ENCODE measurements around the gene MPIG6B. TPM values are rescaled to one million over a fixed set of nuclear protein-coding genes. Genes with fewer than 3 reads are reported as not detected.

MPIG6B gene
- total RNA-seq, 1 experiment from 2014 or later: not detected

DNA sequence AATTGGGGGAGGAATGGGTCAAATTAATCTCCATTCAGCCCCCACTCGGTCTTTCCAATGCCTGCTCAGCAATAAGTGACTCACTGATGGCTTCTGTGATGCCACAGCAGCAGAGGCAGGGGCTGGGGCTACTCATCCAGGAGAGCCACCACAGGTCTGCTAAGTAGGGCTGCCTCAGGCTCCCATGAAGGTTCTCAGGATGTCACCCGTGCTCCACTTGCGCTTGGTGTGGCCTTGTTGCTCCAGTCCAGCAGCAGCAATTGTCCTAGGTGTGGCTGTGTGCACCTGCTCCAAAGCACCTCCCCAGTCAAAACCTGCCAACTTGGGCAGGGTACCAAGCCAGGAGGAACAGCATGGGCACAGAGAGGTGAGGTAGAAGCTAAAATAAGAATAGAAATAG is 1.0 kb upstream of the MPIG6B start:
- no peak overlapping the region for H4K8ac ChIP-seq (replicated peaks; ENCODE audit: insufficient read length, low read depth, low read length)
- WGBS (ENCODE audit: extremely low coverage, insufficient read length, low lambda C conversion rate): no CpG with 5 or more reads among the region's 3 CpGs
- TF ChIP-seq, protein P1, sequence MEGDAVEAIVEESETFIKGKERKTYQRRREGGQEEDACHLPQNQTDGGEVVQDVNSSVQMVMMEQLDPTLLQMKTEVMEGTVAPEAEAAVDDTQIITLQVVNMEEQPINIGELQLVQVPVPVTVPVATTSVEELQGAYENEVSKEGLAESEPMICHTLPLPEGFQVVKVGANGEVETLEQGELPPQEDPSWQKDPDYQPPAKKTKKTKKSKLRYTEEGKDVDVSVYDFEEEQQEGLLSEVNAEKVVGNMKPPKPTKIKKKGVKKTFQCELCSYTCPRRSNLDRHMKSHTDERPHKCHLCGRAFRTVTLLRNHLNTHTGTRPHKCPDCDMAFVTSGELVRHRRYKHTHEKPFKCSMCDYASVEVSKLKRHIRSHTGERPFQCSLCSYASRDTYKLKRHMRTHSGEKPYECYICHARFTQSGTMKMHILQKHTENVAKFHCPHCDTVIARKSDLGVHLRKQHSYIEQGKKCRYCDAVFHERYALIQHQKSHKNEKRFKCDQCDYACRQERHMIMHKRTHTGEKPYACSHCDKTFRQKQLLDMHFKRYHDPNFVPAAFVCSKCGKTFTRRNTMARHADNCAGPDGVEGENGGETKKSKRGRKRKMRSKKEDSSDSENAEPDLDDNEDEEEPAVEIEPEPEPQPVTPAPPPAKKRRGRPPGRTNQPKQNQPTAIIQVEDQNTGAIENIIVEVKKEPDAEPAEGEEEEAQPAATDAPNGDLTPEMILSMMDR (conservative IDR thresholded peaks at IDR 0.05): no peak
- no peaks in the 10 kb centered on the region for H3K27me3 Mint-ChIP-seq (ENCODE audit: low read depth)
- H3K9ac ChIP-seq (ENCODE audit: extremely low read depth, insufficient read length, low read length): no peak overlapping the region
- no peak overlapping the region for H3K14ac ChIP-seq (ENCODE audit: insufficient read depth, low read length)
- H2AK5ac ChIP-seq (ENCODE audit: insufficient read length, low read length): no peak overlapping the region
- DNase-seq: no peak
- no peak overlapping the region for H2BK12ac ChIP-seq (ENCODE audit: insufficient read length, low read depth, low read length)
- H3K23ac ChIP-seq (ENCODE audit: insufficient read length, low read depth, low read length): no peak overlapping the region
- no peak overlapping the region for H3K18ac ChIP-seq (ENCODE audit: insufficient read length, low read depth, low read length)
- no peaks in the 10 kb centered on the region for H3K23me2 ChIP-seq (ENCODE audit: insufficient read length, low read depth, low read length, poor library complexity, severe bottlenecking)
- no peaks in the 10 kb centered on the region for H3K9me3 Mint-ChIP-seq
- H3K9me3 ChIP-seq (ENCODE audit: control insufficient read depth, low read depth, low read length): no peaks in the 10 kb centered on the region
- no peak overlapping the region for H2BK5ac ChIP-seq (ENCODE audit: insufficient read length, low read length)
- no peaks in the 10 kb centered on the region for H3K79me1 ChIP-seq (ENCODE audit: insufficient read depth, low read depth, low read length, poor library complexity, severe bottlenecking)
- no peaks in the 10 kb centered on the region for H3K27me3 ChIP-seq (ENCODE audit: insufficient read depth, low read length)
- H3K27ac ChIP-seq (ENCODE audit: insufficient read length, low read depth, low read length): no peak overlapping the region
- no peak overlapping the region for H3T11ph ChIP-seq (ENCODE audit: low read length)
- H3K4me2 ChIP-seq (ENCODE audit: insufficient read depth, insufficient read length, low read length): no peak overlapping the region
- H2BK15ac ChIP-seq (ENCODE audit: low read depth, low read length): no peak overlapping the region
- no peaks in the 10 kb centered on the region for H4K20me1 ChIP-seq (ENCODE audit: control insufficient read depth, insufficient read depth, insufficient read length)
- H3K4me1 Mint-ChIP-seq: peaks cover 18 to 22% of the 10 kb centered on the region in 2 experiments
- H3K36me3 Mint-ChIP-seq (ENCODE audit: insufficient read depth in 1 of 3, low read depth in 3 of 3): peaks cover 5 to 17% (median 17%) of the 10 kb centered on the region in 3 experiments; a peak in 6 of 7 replicates
- no peak overlapping the region for H3K4ac ChIP-seq (ENCODE audit: low read depth, low read length)
- H3K56ac ChIP-seq (ENCODE audit: insufficient read length, low read depth, low read length): no peak overlapping the region
- no peak overlapping the region for H3K27ac Mint-ChIP-seq
- no peak overlapping the region for H2BK120ac ChIP-seq (ENCODE audit: low read depth, low read length, poor library complexity, severe bottlenecking)
- H2BK20ac ChIP-seq (ENCODE audit: low read depth, low read length, poor library complexity, severe bottlenecking): no peak overlapping the region
- no peak overlapping the region for H3K4me3 Mint-ChIP-seq
- H2AFZ ChIP-seq (ENCODE audit: low read length): no peak overlapping the region
- H3K4me1 ChIP-seq (ENCODE audit: insufficient read depth, low read length): peaks cover 6% of the 10 kb centered on the region; the same call in 1 of the 2 replicates
- H4K91ac ChIP-seq (ENCODE audit: insufficient read length, low read depth, low read length): no peak overlapping the region
- H4K5ac ChIP-seq (ENCODE audit: insufficient read length, low read depth, low read length): no peak overlapping the region
- no peaks in the 10 kb centered on the region for H3K79me2 ChIP-seq (ENCODE audit: insufficient read depth, low read length)
